Stimulated activated CD4-positive, alpha-beta T cell treated with anti-CD3 and anti-CD28 coated beads, Interleukin-2, amount 100 ng/mL, for 4 hours (primary cell): Measurements from ENCODE around the gene FYB2.
A peak's percentile ranks its signal among the peaks of the same experiment; 100 is the strongest.

ENCODE experiments used
- DNase-seq: peaks from one replicate; pipeline ENCODE4 v3.0.0-alpha.2; 2020; ENCODE audit warnings: low read depth

Gene FYB2

DNA sequence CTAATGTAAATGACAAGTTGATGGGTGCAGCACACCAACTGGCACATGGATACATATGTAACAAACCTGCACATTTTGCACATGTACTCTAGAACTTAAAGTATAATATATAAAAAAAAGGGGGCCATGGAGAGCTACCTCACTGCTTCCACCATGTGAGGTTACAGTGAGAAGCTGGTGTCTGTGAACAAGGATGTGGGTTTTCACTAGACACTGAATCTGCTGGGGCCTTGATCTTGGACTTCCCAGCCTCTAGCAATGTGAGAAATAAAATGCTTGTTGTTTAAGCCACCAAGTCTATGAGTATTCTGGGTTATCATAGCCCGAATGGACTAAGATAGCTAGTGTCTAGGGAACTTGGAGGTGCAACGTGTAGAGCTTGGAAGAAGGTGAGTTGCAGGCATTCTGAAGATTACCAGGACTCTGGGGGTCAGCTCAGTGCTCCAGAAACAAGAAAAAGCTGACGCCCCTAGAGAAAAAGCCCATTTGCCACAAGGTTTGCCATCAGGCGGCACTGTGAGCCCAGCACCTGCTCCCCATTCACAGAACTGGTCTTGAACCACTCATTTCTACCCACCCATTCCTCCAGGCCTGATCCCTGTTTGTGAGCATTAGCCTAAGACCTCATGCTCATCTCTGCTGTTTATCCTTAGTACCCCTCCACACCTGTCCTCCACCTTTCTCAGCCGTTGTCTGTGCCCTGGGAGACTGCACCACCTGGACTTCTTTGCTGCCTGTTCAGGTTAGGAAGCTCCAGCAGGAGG lies 15.1 kb upstream of the FYB2 start:
- DNase-seq: no peak

DNA sequence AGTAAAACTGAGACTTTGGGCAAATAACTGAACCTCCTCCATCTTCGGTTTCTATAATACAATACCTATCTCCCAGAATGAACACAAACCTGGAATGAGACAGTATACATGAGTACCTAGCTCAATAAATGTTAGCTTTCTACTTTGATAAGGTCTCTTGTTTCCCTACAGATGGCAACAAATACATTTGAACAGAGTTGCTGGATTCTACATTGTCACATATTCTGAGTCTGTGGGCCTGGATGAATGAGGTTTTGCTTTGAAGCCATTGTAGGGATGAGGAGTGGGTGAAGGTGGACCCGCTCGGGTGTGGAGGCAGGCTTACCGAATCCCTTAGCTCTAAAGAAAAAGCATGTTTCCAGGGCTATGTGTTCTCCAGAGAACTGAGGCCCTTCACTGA lies 13.9 kb upstream of the FYB2 start:
- DNase-seq: no peak

DNA sequence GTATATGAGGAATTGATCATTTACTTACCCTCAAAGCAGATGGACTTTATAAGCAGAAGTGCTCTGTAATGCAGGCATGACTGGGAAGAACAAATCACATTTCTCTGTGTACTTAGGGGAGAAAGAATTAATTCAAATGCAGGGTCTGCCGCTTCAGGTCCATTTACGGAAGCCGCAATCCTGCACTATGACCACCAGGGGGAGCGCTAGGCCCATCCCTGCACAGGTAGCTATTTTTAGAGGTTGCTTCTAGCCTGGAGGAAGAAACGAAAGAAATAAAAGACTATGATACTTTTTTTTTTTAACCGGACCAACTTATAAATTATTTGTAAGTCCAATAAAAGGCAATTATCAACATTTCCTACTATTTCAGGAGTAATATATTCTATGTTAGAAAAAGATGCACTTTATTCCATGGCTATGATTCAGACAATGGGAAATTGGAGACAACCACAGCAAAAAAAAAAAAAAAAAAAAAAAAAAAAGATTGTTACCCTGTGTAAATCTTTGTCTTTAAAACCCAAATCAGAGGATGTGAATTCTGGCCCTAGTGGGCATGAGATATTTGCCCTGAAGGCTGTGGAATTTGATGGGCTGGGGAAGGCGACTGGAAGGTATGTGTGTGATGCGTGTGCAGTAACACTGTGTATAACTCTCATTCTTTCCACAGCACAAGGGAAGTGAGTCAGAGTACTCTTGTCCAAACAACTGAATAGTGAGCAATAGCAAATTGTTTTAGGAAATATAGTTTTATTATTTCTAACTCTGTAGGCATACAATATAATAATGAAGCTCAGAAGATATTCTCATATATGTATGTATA lies 12.9 kb upstream of the FYB2 start:
- DNase-seq: peak; percentile 36

DNA sequence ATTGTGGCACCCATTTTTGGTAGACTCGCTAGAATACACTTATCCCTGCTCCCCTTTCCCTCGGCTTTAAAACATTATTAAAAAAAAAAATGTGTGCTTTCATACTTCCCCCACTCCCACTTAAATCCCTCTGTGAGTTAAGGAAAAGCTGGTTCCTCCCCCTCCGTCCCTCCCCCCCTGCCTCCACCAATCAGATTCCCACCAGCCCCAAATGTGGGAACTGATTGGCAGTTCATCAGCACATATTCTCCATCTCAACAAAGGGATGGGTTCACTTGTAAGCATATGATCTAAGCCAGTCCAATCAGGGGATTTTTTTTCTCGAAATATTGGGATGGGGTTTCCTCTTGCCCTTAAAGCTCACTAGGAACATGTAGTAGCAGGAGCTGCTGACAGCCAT lies 10.8 kb upstream of the FYB2 start:
- DNase-seq: no peak

DNA sequence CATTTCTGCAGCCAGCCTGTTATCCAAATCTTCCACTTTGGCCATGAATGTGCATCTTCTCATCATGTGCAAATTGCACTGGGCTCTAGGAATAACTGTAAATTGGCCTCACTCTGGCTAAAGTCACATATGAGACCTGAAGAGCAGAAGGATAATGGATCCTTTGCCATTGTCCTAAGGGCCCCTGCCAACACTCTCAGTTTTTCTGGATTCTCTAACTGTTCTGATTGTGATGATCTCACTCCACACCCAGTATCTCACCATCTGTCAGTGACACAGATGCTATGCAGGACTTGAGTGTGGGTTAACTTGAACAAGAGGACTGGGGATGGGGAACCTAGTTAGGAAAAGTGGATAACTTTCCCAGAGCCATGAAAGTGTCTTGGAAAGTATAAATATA lies 8.5 kb upstream of the FYB2 start:
- no peak for DNase-seq

DNA sequence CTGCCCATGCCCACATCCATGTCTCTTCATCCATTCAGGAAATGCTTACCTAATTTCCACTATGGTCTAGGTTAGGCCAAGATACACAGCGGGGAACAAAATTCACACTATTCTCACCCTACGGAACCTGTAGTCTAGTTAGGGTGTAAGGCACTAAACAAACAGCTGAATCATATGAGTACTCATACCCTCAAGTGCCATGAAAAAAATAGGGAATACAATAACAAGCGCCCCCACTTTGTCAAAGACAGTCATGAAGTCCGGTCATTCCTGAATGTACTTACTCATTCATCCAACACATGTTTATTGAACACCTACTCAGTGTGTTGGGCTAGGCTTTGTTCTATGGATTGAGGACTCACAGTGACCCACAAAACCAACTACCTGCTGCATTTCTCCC lies 6.2 kb upstream of the FYB2 start:
- DNase-seq: no peak

DNA sequence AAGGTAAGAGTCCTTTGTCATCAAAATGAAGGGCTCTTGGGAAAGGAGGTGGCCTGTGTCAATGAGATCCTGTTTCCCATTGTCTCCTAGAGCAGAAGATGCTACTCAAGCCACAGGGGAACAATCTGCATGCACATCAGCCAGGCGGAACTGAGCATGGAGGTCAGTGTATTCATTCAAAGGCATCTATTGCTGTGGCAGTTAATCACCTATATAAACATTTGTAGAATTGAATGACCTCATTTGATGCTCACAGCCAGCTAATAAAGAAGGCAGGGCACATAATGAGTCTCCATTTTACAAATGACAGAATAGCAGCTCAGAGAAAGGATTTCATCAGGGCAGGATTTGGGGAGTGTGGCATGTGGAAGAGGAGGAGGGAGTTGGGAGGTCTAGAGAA lies 5.7 kb upstream of the FYB2 start:
- DNase-seq: no peak

DNA sequence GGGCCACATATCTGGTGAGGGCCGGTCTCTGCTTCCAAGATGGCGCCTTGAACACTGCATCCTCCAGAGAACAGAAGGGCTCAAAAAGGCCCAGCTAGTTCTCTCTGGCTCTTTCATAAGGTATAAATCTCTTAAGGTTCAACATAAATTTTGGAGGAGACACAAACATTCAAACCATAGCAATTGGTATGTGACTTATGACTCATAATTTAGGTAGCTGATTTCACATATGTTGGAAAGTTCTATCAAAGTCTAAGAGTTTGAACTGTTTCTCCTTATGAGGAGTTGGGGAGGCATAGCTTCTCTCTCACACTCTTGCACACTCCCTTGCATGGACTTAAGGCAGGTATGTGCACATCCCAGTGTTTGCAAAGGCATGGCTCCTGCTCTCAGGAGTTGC lies 5.1 kb upstream of the FYB2 start:
- no peak for DNase-seq

DNA sequence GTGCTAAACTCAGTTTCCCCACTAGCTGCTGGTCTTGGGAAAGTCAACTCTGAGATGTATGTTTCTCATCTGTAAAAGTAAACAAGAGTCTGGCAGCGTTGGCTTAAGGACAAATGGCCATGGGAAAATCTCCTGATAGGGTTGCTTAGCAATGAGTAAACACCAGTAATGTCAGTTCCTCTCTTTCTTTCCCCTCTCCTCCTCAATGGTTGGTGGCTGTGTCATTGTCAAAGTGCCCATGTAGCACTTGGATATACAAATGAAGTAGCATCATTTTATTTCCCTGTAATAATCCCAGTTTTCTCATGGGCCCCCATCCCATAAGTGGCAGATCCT lies 2.2 kb upstream of the FYB2 start:
- DNase-seq: no peak

DNA sequence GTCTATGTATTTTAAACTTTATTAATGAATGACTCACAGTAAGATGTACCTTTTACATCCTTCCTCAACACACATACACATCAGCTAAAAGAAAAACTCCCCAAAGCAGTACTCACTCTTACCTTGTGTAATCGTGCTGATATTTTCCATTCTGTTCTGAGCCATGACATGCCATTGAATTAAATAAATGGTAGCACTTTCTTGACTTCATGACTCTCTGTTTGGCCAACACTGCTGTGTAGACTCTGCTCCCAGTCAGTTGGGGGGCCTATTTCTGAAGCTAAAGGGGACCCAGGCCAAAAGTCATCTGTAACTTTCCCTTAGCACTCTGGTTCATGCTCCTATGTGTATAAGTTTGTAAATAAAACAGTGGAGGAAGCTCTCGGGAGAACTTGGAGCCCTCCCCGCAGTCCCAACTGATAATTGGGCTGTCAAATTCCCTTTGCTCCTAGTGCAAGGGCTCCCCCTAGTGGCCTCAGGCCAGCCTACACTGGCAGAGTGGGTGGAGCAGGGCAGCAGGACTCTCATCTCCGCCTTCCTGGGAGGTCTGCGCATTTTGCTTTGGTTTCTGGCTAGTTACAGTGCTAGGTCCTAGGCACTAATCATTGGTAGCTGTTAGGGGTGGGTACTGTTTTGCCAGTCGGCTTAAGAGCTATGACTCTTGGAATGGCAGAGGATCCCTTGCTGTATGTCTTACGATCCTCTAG lies 1.7 kb upstream of the FYB2 start:
- peak; percentile 41 for DNase-seq

DNA sequence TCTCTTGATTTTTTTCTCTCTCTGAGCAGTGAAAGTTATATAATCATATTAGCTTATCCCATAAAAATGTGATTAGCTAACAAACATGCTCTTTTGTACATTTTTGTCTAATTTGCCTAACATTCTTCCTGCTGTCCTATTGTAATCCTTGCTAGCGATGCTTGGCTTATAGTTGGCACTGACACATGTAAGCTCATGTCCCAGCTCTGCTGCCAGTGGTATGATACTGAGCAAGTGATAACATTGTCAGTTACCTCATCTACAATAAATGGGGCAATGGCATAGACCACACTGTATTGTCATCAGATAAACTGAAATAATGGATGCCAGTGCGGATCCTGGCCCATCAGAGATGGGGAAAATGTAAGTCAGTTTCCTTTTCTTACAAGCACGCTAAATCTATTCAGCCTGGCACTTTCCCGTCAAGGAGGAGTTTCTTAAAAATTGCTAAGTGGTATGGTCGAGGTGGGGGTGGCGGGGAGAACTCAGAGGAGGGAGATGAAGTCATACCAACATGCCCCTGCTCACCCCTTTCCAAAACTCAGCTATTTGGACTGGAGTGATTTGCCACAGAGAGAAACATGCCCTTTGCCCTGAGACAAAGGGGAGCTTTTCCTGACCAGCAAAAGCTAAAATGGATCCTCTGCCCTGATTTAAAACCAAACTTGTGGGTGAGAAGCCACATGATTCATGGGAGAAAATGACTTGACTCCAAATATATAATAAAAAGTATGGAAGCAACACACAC lies 1.3 kb downstream of the FYB2 start:
- no peak for DNase-seq

DNA sequence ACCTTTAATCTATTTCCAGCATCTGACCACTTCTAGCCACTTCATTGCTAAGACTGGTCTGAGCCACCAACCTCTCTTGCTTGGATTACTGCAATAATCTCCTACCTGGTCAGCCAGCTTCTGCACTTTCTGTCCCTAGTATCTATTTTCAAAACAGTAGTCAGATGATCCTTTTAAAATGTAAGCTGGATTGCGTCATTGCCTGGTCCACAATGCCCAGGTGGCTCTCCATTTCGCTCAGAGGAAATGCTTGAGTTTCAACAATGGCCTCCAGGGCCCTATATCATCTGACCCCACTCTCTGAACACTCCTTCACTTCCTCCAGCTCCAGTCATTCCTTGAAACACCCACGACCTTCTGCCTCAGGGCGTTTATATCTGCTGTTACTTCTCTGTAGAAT lies 2.3 kb downstream of the FYB2 start:
- DNase-seq: no peak

DNA sequence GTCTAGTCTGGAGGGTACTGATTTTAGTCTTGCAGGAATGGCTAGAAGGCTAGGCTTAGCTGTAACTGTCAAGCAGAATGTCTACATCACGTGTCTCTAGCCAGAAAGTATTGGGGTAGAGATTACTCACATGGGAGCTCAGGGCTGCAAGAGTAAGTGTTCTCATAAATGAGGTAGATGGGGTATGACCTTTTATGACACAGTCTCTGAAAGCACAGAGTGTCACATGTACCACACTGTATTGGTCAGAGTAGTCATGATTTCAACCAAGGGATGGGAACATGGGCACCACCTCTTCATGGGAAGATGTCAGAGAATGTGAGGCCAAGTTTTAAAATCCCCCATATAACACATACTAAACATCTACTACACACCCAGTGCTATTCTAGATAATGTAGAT lies 2.9 kb downstream of the FYB2 start:
- DNase-seq: no peak

DNA sequence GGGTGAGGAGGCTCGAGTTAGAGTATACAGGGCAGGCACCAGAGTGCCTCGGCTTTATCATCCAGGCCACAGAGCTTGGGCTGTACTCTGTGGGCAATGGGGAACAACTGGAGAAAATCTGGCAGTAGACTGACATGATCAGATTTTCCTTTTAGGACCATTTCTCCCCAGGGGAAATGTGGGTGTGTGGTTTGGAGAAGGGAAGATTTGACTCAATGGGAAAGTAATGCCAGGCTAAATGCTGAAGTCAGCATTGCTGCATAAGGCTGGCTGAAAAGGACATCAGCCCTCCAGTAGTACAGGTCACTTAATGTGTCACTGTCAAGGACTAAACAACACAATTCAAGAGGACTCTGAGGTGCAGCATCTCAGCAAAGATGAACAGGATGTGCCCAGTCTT lies 5.0 kb downstream of the FYB2 start:
- no peak for DNase-seq

DNA sequence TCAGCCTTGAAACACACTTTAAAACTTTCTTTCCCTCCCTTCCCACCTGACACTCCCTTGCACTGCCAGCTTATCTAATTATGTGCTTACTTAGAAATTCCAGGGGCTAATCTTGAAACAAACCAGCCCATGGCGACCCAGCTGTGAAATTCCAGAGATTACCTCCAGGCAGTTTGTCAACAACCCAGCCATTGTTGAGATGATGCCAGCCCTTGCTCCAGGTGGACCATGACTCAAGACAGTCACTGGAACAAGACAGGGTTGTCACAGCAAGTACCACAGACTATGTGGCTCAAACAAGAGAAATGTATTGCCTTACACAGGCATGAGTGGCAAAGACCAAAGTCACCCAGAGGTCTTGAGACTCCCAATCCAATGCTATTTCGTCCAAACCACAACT lies 7.9 kb downstream of the FYB2 start:
- no peak for DNase-seq

DNA sequence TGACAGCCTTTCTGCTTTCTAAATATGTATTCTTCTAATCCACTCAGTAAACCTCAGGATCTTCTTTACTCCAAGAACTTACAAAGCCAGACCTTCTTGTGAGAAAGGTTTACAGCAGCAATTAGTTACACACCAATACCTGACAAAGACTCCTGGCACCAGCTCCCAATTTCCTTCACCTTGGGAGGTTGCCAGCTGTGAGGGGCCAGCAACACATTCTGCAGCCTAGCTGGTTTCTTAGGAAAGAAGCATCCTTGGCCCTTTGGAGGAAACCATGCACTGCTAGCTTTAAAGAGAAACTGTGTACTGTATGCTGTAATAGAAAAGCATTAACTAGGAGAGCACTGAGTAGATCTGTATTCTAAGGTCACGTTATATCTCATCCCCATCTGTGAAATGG lies 10.8 kb downstream of the FYB2 start:
- DNase-seq: no peak

DNA sequence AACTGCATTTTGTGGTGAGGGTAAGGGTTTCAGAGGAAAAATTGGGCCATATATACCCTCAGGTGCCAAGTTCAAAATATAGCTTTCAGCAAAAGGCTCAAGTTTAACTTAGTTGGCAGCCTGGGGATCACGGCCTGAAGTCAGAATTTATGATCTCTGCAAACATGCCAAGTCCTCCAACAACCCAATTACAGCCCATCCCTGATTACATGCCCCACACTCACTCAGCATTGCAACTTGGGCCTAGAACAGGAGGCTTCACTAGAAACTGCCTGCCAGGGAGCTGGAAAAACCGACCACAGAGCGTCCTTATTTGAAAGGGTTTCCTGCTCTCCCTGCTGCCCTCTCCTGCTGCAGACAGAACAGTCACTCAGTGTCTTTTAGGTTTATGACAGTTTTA lies 12.4 kb downstream of the FYB2 start:
- no peak for DNase-seq

DNA sequence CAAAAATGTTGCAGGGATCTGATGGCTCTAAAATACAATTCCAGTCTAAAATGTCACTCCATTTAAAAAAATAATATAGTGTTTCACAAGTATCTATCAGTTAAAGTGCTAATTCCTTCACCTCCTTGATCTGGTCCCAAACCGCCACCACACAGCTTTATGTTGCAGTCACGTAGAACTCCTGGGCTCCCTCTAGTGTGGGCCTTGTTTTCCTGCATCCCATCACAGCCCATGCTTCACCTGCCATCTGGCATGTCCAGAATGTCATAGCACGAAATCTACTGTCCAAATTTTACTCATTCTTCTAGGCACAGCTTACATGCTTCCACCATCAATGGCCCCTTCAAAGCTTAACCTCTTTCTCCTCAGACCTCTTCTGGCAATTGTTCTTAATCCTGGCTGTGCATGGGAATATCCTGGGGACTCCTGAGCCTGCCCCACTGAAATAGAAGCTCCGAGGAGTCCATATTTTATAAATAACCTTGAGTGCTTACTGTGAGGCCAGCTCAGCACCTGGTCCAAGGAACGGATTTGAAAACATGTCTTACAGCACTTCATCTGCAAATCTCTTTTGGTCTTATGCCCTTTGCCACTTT lies 15.5 kb downstream of the FYB2 start:
- no peak for DNase-seq

DNA sequence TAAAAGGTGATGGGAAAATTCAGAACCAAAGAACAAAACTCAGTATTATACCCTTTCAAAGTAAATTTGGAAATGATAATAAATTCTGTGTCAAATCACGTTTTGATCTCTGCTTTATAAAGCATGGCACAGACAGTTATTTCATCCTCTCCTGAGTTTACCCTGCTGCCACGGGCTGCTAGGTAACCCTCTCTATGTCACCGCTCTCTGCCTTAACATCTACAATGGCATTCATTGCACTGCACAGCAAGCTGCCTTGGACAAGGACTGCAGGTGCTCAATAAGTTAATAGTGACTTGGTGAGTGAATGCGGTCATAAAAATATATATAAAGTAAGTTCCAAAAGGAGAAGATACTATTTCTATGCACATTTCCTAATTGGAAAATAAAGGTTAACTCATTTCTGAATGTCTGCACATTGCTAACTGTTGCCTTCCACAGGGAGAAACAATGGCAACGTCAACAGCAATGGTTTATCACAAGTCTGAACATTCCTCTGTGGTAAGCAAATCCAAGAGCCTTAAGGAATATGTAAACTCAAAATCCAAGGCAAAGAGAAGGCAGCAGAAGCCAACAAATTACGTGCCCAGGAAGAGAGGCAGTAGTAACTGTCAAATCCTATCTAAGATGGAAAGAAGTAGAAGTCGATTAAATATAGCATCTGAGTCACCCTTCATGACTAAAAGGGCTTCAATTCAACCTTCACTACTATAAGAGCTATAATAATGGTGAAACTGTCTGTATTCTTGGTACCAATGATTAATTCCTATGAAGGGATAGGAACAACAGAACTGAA lies 19.4 kb downstream of the FYB2 start:
- DNase-seq: no peak

DNA sequence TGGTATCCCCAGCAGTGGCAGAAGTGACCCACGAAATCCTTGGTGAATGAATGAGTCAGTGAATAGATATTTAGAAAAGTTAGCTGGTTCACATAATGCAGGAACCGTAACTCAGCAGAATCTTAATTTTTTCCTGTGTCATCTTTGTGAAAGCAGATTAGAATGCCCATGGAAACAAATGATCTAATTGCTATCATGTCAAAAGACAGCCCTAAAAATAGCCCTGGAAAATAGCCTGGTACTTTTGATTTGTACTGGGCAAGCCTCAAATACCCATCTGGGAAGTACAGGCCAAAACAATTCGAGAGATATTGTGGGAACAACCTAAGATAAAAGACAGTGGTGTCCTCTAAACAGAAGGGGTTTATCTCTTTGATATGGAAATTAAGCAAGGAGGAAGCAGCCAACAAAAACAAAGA lies 21.1 kb downstream of the FYB2 start:
- DNase-seq: no peak

DNA sequence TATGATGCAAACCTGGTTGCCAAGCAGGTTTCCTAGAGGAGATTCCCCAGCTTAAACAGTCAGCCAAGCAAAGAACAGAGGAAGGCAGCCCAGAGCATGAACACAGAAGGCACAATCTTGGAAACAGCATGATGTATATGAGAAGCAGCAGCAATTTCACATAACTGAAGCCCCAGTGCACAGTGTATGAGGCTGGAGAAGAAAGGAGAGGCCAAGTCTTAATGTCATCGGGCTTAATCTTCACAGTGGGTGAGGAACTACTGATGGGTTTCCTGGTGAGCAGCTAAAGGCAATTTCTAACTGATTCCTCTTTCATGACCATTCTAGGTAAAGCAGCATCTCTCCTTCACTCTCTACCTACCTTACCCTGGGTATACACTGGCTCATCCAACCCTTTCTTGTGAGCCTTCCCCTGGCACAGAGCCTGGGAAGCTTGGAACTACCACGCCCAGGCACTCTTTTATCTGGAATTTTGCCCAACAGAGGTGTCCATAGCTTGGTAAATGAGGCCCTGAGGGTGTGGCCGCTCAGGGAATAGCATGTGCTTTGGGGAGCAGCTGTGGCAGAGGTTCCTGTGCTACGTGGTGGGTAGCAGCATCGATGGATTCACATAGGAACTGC lies 22.0 kb downstream of the FYB2 start:
- no peak for DNase-seq
